NCI-H446 treated with DMSO at 0.1 percent for 48 hours (cell line): Measurements from ENCODE around the gene TIGAR.

Experiments
- DNase-seq: peaks from one replicate; lab custom pipeline; 2025; lab: John Stamatoyannopoulos, UW

Gene TIGAR

DNA sequence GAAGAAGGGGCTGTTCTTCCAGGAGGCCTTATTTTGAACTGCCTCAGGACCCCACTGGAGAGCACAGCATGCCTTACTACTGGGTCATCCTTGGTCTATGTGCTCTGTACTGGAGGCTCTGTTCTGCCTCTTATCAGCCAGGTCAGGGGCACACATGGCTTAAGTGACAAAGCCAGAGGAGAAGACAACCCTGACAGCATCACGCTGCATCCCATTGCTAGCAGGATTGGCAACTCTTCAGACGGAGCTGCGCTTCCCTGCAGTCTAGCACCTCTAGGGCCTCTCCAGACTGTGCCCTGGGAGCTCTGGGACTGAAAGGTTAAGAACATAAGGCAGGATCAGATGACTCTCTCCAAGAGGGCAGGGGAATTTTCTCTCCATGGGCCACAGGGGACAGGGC lies 17.3 kb upstream of the TIGAR start:
- no peak for DNase-seq

DNA sequence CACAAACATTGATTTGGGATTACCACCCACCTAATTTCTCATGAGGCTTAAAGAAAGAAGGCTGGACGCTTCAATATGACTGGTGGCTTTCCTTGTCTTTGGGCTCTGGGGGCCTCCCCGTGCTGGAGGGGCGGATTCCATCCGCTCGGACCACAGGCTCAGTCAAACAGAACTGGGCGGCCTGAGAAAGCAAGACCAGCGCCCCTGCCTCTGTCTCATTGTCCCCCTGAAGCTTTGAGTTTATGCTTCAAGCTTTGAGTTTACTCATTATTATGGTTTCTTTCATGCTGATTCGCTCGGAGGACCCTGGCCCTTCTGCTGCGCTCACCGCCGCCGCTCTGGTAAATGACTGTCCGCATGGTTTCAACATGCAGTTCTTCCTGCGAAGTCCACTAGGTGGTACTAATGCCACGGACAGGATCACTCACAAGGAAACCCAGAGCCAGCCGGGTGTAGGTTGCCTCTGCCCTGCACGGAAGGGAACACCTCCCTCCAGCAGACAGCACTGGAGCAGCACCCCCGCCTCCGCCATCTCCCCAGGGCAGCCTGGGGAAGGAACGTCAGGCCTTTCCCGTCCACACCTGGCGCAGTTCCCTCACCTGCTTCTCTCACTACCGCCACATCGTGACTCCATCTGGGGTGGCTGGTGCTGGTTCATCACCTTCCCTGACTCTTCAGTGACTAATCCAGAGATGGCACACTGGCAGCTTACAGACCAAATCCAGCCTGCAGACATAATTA lies 13.2 kb upstream of the TIGAR start:
- DNase-seq: no peak

DNA sequence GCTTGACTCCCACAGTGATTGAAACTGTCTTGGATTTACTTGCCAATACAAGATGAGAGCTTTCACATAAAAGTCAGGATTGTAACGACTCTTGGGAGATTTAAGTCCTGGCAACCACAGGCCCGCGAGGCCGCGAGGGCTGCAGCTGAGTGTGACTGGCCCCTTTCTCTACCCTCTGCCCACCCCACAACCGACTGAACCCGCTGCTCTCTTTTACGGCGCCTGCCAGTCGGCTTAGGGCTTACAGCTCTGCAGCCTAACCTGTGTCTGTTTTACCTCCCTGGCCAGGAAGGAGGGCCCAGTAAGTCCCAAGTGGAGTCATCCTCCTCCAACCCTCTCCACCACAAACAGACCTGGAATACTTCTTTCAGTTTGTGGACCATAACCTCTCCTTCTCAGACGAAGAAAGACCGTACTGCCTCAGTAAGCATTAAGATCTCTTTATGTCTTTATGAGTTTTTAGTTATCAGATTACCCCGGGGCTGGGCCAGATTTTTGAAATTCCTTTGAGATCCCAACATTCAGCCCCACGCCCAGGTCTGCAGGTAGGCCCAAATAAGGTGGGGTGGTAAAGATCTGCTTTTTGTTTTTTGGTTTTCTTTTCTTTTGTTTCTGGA lies 12.6 kb upstream of the TIGAR start:
- no peak for DNase-seq

DNA sequence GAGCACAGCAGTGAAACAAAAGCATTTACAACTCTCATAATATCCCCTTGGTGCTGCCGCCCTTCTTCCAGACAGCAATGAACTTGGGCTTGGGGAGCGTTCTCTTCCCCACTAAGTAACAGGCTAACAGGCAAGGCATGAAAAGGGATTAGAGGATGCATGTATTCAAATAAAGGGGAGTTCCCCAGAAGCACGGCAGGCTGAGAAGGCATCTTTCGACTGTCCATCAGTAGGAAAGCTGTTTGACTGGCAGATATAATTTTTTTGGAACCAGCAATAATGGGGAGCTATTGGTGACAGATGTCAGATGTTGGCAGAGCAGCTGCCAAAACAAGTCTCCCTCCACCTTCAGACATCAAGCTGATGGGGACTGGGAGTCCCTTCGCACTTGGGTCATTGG lies 9.2 kb upstream of the TIGAR start:
- DNase-seq: no peak

DNA sequence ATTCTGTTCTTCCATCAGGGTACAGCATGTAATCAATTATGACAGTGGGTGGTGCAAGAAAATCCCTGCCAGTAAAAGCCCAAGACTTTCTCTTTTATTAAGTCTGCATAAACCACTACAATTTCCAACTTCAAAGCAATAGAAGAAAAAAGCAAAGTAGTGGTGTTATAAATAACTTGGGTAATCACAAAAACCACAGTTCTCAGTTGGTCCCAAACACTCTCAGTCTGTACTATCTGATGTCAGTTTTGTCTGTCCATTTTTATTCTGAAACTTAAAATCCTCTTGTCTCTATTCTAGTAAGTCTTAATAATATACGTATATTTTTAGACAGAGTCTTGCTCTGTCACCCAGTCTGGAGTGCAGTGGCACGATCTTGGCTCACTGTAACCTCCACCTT lies 8.8 kb upstream of the TIGAR start:
- DNase-seq: no peak

DNA sequence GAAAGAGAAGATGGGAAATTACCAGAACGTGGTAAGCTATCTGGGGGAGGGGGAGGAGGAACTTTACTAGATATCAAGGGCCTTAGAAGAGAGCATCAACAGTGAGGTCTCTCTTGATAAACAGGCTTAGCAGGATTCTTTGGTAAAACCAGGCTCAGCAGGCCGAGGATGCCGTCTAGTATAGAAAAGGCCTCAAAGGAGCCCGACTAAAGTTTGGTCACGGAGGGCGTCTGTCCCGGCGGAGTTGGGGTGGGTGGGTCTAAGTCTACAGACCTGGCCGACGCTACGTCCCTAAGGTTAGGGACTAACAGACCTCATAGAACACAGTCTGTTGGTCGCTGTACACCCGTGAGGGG lies 538 bp upstream of the TIGAR start:
- no peak for DNase-seq

DNA sequence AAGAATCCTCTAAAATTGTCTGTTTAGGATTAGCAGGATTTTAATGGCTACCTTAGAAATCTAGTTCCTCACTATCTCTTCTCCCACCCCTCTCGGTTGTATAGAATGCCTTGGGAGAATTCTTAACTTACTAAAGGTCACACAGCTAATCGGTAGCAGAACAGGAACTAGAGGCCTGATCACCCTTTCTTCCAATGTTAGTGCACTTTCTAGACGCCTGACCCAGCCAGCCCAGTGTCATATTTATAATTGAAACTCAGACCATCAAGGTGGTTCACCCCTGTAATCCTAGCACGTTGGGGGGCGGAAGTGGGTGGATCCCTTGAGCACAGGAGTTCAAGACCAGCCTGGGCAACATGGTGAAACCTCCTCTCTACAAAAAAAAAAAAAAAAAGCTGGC lies 1.7 kb downstream of the TIGAR start:
- no peak for DNase-seq

GRCh38 chr12:4323396-4323795 lies 2.4 kb downstream of the TIGAR start:
- DNase-seq: no peak

DNA sequence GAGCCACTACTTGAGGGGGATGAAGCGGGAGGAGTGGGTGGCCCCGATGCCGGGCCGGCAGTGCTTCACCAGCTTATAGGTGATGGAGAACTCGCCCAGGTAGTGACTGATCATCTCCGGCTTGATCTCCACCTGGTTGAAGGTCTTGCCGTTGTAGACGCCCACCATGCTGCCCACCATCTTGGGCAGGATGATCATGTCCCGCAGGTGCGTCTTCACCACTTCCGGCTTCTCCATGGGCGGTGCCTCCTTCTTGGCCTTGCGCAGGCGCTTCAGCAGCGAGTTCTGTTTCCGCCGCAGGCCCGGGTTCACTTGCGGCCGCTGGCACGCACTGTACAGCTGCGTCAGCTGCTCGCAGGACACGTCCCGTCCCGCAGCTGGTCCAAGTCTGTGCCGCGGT lies 3.4 kb downstream of the TIGAR start:
- DNase-seq: no peak

GRCh38 chr12:4325966-4326365 lies 5.0 kb downstream of the TIGAR start:
- DNase-seq: no peak

DNA sequence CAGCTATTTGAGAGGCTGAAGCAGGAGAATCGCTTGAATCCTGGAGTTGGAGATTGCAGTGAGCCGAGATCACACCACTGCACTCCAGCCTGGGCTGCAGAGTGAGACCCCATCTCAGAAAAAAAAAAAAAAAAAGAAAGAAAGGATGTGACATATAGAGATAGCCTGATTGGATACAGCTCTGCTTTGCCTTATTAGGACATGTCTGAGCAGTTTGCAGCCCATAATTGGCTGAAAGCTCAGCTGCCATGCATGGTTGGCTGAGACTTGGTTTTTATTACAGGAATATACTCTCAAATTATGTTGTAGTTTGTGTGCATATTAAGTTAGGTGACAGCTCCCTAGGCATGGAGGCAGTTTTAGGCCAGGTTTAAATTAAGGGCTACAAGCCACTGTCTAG lies 6.3 kb downstream of the TIGAR start:
- DNase-seq: no peak

GRCh38 chr12:4330203-4330602 lies 9.2 kb downstream of the TIGAR start:
- no peak for DNase-seq

- no peak for DNase-seq
These were observed 10.2 kb downstream of the TIGAR start for GRCh38 chr12:4331221-4331620.

- no peak for DNase-seq
These were observed 10.8 kb downstream of the TIGAR start for GRCh38 chr12:4331842-4332241.

DNA sequence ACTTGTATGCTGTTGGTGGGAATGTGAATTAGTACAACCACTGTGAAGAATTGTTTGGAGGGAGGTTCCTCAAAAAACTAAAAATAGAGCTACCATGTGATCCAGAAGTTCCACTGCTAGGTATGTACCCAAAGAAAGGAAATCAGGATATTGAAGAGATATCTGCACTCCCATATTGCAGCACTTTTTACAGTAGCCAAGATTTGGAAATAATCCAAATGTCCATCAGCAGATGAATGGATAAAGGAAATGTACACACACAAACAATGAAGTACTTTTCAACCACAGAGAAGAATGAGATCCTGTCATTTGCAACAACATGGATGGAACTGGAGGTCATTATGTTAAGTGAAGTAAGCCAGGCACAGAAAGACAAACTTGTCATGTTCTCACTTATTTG lies 25.9 kb downstream of the TIGAR start:
- no peak for DNase-seq

DNA sequence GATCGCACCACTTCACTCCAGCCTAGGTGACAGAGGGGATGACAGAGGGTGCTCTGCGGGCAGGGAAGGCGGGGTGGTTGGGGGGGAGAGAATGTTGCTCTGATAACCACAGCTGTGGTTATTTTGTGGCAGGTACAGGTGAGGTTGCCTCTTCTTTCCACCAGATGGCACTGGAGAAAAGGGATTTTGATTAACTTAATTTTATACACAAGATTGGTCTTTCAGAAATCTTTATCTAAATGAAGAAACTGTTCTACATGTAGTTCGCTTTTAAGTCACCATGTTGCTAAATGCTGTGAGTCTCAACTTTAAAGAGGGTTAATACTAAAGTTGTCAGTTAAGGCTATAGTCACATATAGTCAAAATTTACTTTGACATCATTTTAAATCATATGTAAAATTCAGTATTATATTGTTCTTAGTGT lies 32.8 kb downstream of the TIGAR start:
- DNase-seq: no peak

DNA sequence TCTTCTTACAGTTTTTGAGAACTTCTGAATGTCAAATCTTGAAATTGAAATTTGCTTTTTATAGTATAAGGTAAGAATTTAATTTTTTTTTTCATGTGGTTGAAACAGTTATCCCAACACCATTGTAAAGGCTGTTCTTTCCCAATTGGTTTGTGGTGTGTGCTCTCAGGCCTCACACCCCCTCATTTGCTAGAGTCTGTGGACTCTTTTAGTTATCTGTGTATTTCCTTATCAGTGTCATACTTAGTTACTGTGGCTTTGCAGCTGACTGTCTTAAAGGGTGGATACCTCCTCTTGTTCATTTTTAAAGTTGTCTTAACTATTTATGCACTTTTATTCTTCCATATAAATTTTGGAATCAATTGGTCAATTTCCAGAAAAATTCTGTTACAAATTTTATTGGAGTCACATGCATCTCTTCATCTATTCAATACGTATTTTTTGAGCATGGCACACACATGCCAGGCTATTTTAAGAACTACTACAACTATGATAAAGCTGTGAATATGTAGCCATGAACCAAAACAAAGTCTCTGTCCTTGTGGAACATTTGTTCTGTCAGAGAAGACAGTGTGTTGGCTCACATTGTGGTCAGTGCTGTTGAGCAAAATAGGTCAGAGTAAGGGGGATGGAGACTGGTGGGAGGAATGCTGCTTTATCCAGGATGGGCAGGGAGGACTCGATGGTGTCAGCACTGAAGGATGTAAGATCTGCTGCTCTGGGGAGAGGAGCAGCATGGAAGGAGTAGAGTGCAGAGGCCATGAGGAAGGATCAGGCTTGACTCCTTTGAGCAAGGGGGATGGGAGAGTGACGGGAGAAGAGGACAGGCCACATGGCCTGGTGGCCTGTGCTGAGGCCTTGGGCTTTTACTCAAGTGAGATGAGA lies 34.4 kb downstream of the TIGAR start:
- no peak for DNase-seq

- DNase-seq: no peak
These were observed 35.0 kb downstream of the TIGAR start for GRCh38 chr12:4356041-4356327.

GRCh38 chr12:4366090-4366489 lies 45.1 kb downstream of the TIGAR start:
- DNase-seq: no peak

GRCh38 chr12:4369548-4369947 lies 48.5 kb downstream of the TIGAR start:
- DNase-seq: no peak

DNA sequence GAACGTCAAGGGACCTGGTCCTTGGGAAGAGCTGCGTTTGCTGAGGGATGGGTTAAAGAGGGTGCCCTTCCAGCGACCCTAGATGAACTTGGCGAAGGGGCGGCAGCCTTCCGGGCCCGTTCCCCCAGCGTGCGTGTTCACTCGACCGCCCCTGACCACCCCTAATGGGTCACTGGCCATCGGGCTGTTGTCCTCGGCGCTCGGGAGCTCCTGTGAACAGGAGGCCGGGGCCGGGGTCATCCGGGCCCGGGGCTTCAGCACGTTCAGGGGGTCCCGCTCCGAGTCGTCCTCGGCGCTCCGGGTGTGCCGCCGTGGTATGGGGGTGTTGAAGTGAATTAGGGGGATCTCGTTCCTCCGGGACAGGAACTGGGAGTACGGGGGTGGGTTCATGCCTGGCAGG lies 49.3 kb downstream of the TIGAR start:
- DNase-seq: no peak

DNA sequence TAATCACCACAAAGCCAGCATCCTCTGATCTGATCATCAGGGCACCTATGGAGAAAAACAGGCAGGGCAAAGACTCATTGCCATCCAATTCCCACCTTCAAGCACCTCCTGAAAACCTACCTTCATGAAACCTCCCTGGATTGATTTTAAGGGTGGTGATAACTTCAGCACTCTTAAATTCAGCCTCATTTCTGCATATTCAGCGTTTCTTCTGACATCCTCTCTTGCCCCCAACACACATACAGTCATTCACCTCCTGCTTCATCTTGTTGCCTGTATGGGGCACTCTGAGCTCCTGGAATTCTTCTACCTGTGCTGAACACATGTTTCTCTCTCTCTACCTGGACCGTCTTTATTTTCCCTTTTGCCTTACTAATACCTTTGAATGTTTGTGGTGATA lies 51.6 kb downstream of the TIGAR start:
- DNase-seq: no peak

DNA sequence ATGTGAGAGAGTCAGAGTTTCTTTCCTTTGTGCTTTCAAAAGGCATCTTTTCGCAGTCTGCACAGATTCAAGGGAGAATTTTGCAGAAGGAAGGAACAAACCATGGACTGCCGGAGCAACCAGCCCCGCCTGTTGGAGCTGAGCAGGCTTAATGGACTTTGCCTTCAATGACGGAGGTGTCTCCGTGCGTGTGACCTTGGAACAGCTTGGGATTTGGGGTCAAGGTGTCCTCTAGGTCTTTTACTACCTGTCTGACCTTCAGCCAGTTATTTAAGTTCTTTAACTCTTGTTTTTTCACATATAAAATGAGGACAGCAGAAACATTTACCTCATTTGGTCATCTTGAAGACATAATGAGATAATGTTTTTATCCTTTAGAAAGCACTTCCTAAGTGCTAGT lies 54.4 kb downstream of the TIGAR start:
- DNase-seq: no peak
